NCI-H446 (cell line): Measurements from ENCODE around the gene RPH3AL.
"Not testable (repeated sequence)": the region's sequence is repeated elsewhere in the genome, so short reads cannot be mapped to it uniquely, and the experiment has no call there.

Experiments used
- DNase-seq, 2 experiments: peaks; one replicate each; lab custom pipeline; 2025; lab: John Stamatoyannopoulos, UW

RPH3AL gene

GRCh38 chr17:237406-237955, 115.1 kb downstream of the RPH3AL start:
- DNase-seq: no peak

DNA sequence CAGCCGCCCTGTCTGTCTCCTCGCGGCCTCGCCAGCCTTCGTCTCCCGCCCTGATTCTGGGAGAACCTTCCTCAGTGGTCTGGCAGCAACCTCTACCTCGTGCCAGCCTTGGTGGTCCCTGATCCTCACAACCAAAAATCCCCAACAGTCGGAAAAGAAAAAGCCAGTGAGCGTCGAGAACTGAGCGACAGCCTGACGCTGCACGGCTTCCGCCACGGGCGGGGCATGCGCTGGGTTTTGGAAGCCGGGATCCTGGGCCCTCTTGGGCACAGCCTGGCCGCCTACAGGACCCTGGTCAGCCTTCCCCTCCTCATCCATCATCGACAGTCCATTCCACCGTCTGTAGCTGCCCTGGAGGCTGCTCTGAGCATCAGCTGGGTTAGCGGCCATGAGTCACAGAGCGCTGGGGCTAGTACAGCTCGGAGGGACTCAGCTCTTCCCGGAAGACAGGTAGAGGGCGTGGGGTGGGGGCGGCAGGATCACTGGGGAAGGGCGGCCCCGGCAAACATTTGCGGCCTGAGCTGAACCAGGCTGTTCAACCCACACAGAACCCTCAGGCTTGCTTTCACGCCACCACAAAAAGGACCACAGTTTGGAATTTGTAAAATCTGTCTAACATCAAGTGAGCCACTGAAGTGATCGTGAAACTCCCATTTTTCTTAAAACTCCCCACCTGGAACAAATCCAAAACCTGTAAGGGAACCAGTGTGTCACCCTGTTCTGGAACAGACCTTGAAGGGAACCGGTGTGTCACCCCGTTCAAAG, 115.8 kb downstream of the RPH3AL start:
- DNase-seq: no peak

DNA sequence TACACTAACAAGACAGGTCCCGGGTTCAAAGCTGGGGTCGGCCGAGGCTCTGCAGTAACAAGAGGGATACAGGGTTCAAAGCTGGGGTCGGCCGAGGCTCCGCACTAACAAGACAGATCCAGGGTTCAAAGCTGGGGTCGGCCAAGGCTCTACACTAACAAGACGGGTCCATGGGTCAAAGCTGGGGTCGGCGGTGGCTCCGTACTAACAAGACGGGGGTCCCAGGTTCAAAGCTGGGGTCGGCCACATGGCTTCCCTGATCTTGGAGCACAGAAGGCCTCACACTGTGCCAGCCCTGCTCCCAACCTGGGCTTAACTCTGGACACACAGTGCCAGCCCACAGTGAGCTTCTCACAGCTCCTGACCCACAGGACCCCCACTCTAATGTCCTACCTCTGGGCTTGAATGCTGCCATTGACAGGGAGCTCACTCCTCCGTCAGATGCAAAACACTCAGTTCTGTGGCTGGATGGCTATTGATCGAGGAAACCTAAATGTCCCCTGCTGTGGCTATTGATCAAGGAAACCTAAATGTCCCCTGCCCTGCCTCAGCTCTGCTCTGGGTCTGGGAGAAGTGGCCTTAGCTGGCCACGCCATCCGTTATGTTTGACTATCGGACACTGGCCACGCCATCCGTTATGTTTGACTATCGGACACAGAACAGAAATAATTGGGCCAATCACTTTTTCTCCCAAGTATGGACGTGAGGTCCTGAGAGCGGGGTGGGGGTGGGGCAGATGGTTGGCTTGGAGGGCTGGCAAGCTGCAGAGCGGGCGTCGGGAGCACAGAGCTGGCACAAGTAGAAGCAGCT, 116.6 kb downstream of the RPH3AL start:
- DNase-seq: no peak

GRCh38 chr17:234994-235830, 117.4 kb downstream of the RPH3AL start:
- not testable (repeated sequence) for DNase-seq

- not testable (repeated sequence) for DNase-seq
Measured at GRCh38 chr17:234163-234993, 118.2 kb downstream of the RPH3AL start.

DNA sequence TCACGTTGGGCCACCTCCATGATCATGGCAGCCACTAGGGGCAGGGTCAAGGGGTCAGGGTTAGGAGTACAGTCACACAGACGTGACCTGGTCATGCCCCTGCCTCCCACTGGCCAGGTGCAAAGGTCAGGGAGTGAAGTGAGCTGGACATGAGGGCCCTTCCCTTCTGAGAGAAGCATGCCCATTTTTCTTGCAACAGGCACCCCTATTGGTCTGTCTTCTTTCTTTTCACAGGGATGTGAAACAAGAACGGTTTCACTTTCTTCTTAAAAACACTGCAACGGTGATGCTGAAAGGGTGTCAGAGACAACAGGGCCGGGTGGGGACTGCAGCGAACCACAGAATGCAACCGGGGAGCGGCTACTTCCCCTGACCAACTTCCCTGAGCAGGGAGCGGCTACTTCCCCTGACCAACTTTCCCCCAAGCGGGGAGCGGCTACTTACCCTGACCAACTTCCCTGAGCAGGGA, 119.1 kb downstream of the RPH3AL start:
- DNase-seq: no peak

- no peak for DNase-seq
Measured at GRCh38 chr17:231966-232807, 120.4 kb downstream of the RPH3AL start.

DNA sequence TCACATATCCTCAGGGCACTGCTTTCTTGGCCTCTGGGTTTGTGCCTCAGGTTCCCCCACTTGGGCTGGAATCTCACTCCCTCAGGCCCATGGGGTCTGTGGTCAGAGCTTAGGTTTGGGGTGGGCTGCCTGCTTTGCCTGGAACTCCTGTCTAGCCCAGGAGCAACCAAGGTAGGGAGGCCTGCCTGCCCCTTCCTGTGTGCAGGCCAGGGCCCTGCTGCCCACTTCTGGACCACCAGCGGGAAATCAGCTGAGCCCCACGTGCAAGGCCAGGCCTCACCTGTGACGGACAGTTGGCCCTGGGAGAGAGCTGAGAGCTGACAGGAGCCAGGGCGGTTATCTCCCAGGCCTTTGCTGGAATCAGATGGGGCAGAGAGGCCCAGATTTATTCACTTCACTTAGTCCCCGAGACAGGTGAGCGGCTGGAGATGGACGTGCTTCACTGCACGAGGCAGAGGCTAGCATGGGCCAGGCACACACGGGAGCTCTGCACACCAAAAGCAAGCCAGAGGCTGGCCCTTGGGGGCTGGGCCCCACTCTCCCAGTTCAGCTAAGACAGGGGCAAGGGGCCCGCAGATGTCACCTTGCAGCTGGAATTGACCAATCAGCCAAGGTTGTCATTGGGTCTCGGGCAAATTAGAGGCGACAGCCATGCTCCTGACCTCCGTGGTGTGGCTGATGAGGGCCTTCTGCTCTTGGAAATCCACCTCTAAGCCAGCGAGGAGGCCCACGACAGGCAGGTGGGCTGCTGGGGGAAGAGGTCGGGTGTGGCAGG, 121.2 kb downstream of the RPH3AL start:
- DNase-seq: no peak

GRCh38 chr17:230395-230770, 122.2 kb downstream of the RPH3AL start:
- no peak for DNase-seq

DNA sequence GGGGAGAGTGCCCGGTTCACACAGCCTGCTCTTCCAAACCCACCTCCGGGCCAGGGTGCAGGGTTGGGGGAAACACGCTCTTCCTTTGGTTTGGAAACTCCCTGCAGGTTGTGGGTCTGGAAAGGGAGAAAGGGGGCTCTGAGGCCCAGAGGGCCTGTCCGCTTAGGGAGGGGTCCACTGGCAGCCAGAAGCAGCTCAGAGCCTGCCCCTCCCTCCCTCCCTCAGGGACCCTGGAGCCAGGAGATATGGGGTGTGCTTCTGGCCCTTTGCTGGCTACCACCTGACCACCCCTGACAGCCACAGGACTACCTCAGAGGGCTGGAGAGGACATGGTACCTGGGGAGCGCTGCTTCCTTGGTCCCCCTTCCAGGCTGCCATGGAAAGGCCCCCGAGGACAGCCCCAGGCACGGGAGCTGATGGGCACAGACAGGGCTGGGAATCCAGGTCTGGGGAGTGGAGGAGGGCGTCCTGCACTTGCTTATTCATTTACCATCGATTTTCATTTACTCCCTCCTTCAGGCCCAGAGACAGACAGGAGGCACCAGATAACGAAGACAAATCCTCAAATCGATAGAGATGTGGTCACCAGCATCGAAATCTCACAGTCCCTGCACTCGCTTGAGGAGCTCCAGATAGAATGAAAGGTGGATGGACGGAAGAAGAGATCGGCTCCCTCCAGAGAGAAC, 122.8 kb downstream of the RPH3AL start:
- DNase-seq: no peak

DNA sequence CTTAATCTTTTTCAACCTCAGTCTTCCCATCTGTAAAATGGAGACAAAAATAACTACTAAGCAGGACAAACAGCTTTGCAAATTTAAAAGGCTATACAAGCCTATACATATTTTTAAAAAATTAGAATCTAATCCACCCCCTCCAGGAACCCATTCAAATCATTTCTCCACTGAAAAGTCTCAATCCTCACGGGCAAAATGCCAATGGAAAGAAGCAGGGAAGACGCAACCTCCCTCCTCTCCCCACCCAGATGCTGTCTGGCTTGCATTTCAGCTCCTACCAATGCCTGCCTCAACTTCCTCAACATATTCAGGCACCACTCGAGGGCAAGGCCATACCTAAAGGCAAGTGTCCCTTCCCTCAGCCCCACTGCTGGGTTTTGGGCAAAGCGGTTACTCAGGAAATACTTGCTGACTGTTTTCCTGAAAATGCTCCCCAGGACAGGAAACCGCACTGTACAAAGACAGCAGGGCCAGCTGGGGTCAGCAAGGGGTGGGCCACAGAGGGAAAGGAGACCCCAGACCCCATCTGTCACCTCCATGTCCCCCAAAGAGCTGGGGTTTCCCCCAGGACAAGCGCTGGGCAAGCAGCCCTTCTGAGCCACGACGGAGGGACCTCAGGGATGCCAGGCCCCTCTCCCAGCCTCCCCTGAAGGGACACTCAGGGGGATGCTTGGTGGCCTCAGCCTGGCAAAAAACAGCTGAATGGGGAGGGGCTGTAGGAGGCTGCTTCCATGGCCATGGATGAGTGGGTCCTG, 123.5 kb downstream of the RPH3AL start:
- DNase-seq: no peak

DNA sequence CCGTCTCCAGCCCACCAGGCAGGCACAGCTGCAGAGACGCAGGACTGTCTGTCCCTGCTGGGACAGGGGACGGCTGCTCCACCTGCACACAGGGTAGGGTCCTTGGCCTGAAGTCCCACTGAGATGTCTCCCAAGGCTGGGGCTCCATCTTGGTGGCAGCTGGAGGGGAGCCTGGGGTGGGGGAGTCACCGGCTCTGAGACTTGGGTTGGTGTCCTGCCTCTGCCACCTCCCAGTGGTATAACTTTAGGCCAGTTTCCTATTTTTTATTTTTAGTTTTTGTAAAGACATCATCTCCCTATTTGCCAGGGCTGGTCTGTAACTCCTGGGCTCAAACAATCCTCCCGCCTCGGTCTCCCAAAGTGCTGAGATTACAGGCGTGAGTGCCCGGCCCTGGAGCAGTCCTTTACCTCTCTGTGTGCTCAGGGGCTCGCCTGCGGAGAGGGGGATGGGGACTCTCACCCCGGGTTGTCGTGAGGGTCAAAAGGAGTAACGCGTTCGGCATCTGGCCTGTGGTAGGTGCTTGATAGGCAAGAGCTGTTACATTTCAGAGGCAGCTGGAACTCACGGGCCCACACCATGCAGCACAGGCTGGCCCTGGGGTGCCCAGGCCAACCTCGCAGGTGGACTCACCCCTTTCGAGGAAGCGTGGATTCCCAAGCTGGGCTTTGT, 124.5 kb downstream of the RPH3AL start:
- no peak for DNase-seq

DNA sequence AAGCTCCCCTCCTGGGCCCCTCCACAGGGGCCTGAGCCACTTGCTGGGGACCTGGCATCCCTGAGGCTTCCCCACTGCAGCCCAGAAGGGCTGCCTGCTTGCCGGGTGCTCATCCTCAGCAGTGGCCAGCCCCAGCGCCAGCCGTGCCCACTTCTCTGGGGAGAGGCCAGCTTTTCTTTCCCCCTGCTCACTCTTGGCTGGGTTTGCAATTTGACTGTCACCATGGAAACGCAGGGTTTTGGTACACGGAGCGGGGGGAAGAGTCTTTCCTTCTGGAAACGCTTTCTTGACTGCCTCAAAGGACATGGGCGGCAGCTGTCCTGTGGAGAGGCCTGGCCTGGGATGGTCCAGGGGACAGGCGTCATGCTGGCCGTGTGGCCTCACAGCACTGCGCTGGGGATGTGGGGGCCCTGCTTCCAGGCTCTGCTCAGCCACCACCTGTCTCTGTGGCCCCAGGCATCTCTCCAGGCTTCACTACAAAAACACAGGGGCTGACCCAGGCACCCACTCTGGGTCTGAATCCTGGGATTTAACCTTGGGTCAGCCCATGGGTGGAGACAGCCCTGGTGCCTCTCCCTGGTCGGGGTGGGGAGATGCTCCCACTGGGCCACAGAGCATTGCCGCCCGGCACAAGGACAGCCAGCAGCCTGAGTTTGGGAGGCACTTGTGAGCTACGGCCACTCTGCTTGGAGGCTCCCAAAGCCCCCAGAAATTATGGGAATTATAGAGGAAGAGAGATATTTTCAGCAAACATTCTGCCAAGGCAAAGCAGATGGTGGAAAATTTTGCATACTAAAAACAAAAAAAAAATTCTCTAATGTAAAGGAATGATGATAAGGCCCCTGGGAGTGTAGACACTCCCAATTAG, 125.3 kb downstream of the RPH3AL start:
- no peak for DNase-seq

- DNase-seq: no peak
Measured at GRCh38 chr17:226108-227077, 126.2 kb downstream of the RPH3AL start.

DNA sequence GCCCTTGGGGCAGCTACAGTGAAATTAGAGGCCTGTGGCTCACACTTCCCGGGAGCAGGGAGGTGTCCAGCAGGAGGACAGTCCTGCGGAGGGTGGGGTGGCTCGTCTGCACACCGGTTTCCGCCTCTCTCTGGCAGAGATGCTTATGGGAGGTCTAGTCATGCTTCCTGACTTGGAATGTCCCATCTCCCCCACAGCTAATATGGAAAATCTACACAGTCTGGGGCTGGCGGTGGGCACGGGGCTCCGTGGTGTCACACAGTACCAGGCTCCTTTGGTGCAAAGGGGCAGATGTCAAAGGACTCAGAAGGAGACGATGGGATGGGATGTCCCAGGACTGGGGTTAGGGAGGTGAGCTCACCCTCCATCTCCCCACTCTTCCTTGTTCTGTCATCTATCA, 127.1 kb downstream of the RPH3AL start:
- DNase-seq: no peak
